ENCODE data around the gene RTF1.

DNA sequence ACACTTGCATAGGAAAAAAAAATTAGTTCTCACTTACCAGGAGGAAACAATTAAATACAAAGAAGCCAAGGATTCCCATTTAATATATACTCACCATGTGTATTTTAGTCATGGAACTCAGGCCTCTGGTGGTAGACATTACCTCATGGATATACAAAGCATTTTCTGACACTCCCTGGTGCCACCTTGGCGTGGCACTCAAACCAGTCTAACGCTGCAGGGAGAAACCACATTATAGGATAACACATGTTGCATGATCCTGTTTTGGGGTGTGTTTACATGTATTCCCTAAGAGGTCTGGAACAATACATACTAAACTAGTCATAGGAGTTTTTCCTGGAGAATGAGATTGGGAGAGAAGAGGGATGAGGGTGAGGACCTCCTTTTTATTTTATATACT is 5.9 kb upstream of the RTF1 start:
- TF ChIP-seq CTCF (IDR thresholded peaks at IDR 0.05): no peak
- no peak for TF ChIP-seq EP300 (IDR thresholded peaks at IDR 0.05)

Measured in upper lobe of left lung (tissue), 4 donors.